ENCODE data around the gene CEL. TPM values are rescaled to one million over a fixed set of nuclear protein-coding genes. Genes with fewer than 3 reads are reported as not detected.

The CEL gene
- total RNA-seq, 2 donors from 2014 or later, result 1.7 to 2.8 TPM

DNA sequence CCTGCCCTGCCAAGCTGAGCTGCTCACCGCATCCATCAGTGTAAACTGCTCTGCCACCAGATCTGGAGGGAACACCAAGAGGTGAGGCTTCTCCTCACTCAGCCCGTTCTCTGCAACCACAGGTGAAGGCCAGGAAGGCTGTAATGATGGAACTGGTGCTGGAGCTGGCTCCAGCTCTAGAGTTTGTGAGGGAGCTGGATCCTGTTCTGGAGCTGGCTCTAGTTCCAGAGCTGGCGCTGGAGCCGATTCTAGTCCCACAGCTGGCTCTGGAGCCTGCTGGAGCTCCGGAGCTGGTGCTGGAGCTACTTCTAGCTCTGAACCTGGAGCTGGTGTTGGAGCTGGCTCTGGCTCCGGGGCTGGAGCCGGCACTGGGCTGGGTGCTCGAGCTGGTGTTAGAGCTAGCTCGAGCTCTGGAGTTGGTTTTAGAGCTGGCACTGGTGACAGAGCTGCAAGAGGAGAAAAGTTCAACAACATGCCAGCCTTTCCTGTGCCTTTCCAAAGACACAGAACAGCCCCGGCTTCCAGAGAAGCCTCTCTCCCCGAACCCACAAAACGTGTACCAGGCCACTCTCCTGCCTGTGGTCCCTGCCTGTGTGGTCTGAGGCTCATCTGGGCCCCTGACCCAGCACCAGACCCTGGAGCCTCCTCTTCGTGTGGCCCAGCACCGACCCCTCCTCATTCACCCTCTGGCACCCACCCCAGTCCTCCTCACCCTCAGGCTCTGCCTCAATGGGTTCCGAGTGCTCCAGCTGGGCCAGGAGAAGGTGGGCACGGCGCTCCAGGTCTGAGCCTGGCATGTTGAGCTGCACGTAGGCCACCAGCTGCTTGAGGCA is 46.4 kb downstream of the CEL start:
- H3K4me1 ChIP-seq (replicated peaks), result peaks cover 3% of the 10 kb centered on the region
- no peak overlapping the region for H3K27ac ChIP-seq
- 88% methylated on average over 18 of the region's 18 CpGs for WGBS
- no peak overlapping the region for H3K4me3 ChIP-seq
- intact Hi-C loops (cut with DNase I), result no loop called here
- no peak for TF ChIP-seq POLR2AphosphoS5 (IDR thresholded peaks at IDR 0.05)
- no peak for TF ChIP-seq POLR2A (IDR thresholded peaks at IDR 0.05)
- TF ChIP-seq, protein P1, sequence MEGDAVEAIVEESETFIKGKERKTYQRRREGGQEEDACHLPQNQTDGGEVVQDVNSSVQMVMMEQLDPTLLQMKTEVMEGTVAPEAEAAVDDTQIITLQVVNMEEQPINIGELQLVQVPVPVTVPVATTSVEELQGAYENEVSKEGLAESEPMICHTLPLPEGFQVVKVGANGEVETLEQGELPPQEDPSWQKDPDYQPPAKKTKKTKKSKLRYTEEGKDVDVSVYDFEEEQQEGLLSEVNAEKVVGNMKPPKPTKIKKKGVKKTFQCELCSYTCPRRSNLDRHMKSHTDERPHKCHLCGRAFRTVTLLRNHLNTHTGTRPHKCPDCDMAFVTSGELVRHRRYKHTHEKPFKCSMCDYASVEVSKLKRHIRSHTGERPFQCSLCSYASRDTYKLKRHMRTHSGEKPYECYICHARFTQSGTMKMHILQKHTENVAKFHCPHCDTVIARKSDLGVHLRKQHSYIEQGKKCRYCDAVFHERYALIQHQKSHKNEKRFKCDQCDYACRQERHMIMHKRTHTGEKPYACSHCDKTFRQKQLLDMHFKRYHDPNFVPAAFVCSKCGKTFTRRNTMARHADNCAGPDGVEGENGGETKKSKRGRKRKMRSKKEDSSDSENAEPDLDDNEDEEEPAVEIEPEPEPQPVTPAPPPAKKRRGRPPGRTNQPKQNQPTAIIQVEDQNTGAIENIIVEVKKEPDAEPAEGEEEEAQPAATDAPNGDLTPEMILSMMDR (IDR thresholded peaks at IDR 0.05), result no peak
- H3K9me3 ChIP-seq, result no peaks in the 10 kb centered on the region
- peaks cover 17 to 29% of the 10 kb centered on the region in 2 donors for H3K36me3 ChIP-seq
- DNase-seq (ENCODE audit: low spot score), result no peak
- H3K27me3 ChIP-seq (replicated peaks; ENCODE audit: insufficient read depth), result no peaks in the 10 kb centered on the region

DNA sequence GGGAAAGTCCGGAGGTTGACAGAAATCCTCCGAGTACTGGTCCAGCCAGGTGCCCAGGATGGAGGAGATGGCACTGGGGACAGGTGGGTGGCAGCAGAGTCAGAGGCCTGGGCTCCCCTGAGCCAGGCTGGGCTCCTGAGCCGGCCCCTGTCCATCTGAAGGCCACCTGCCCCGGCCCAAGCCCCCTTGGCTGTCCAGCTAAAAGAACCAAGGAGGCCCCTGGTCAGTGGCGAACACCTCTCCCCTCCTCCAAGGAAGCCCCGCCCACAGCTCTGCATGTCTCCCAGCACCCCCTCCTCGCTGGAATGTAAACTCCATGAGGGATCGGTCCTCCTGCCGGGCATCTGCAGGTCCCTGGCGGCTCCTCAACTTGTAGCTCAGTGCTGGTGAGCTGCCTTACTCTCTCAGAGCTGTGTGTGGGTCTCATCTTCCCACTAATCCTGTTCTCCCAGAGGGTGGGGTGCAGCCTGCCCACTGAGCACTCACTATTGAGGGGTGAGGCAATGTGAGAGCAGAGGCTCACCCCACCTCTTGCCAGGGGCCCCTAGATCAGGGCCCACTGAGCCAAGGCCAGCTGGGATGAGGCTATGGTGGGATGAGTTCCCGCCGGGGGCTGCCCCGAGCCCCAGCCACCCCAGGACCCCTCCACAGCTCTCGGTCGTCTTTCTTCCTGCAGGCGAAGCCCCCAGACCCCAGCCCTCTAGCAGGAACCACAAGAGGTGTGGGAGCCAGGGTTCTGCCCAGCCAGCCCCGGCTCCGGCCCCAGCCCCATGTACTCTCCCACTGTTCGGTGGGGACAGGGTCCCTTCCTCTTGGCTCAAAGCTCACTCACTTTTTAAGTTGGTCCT is 47.2 kb downstream of the CEL start:
- DNase-seq (ENCODE audit: low spot score), result no peak
- peaks cover 17 to 29% of the 10 kb centered on the region in 2 donors for H3K36me3 ChIP-seq
- H3K27me3 ChIP-seq (replicated peaks; ENCODE audit: insufficient read depth), result no peaks in the 10 kb centered on the region
- no peak overlapping the region for H3K4me3 ChIP-seq
- intact Hi-C loops (cut with DNase I), result no loop called here
- no peaks in the 10 kb centered on the region for H3K9me3 ChIP-seq
- TF ChIP-seq POLR2A (IDR thresholded peaks at IDR 0.05) (no peak), POLR2AphosphoS5 (IDR thresholded peaks at IDR 0.05) (no peak)
- TF ChIP-seq, protein P1 (IDR thresholded peaks at IDR 0.05), result no peak
- H3K27ac ChIP-seq, result no peak overlapping the region
- 93% methylated on average over 19 of the region's 19 CpGs for whole genome bisulfite sequencing
- peaks cover 9% of the 10 kb centered on the region for H3K4me1 ChIP-seq (replicated peaks)

DNA sequence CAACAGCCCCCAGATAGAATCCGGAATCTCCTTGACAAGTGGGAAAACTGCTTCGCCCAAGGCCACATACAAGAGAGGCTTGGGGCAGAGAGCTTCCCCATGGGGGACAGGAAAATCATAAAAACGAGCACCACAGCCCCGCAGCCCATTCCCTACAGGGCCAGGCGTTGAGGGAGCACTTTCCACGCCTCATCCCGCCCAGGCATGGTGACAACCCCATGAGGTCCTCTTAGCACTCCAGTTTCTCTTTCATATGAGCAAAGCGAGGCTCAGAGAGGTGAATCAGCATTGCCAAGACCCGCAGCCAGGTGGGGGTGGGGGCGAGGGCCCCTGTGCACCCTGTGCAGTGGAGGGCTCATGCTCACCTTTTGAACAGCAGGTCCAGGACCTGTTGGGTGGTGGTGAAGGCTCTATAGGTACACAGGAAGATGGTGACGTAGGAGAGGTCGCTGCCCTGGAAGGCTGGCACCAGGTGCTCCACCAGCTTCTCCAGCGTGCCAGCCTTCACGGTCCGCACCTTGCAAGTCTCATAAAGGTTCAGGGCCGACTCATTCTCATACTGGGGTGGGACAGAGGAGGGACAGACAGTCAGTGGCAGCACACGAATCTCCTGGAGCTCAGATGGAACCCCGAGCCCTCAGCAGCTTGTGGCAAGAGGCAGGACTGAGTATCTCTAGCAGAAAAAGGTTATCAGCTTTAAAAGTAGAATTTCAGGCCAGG is 48.3 kb downstream of the CEL start:
- Histone ChIP-seq H3K36me3 (peaks cover 17 to 29% of the 10 kb centered on the region in 2 donors), H3K9me3 (no peaks in the 10 kb centered on the region)
- WGBS, result 94% methylated on average over 18 of the region's 18 CpGs

DNA sequence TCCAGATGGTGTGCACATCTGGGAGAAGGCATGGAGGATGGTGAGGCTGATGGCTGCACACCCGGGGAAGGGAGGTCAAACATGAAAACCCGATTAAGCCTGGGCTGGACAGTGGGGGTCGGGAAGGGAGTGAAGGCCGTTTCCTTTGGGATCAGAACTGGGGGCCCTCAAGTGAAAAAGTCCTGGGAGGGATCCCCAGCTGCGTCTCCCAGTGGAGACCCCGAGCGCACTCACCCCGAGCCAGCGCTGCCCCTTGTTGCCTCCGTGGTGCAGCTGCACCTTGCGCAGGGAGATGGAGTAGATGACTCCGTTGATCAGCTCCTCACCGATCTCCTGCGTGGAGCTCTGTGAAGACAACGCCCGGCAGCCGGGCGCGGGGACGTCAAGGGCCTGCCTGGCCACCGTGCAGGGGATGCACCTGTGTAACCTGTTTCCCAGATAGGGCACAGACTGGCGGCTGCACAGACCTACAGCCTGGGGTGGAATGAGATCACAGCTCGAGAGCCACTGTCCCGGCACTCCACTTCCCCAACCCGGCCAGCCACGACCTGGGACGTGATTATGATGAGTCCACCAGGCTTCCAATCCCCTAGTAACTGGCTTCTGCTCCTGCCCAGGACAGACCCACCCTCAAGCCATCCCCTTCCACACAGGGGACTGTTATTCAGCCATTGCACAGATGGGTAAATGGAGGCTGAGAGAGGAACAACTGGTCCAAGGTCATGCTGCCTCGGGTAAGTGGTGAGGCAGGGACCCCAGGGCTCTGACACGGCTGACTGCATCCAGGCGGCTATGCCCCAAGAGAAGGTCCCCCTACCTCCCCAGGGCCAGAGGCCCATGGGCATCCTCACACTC is 50.3 kb downstream of the CEL start:
- WGBS, result 90% methylated on average over 26 of the region's 30 CpGs
- Histone ChIP-seq H3K27me3 (replicated peaks; ENCODE audit: insufficient read depth) (no peaks in the 10 kb centered on the region), H3K4me1 (replicated peaks) (peaks cover 23% of the 10 kb centered on the region), H3K4me3 (no peak overlapping the region), H3K9me3 (no peaks in the 10 kb centered on the region), H3K27ac (no peak overlapping the region), H3K36me3 (peaks cover 16 to 17% of the 10 kb centered on the region in 2 donors)
- DNase-seq (ENCODE audit: low spot score), result no peak
- intact Hi-C loops (cut with DNase I), result no loop called here
- TF ChIP-seq POLR2A (IDR thresholded peaks at IDR 0.05), result no peak
- TF ChIP-seq, protein P1 (IDR thresholded peaks at IDR 0.05), result no peak
- no peak for TF ChIP-seq POLR2AphosphoS5 (IDR thresholded peaks at IDR 0.05)

More for the DNA sequence above, 48.3 kb downstream of the CEL start:
- intact Hi-C loops (cut with DNase I), result no loop called here
- Histone ChIP-seq H3K27me3 (replicated peaks; ENCODE audit: insufficient read depth) (no peaks in the 10 kb centered on the region), H3K27ac (no peak overlapping the region), H3K4me3 (no peak overlapping the region), H3K4me1 (replicated peaks) (peaks cover 19% of the 10 kb centered on the region)
- no peak for TF ChIP-seq POLR2A (IDR thresholded peaks at IDR 0.05)
- no peak for TF ChIP-seq POLR2AphosphoS5 (IDR thresholded peaks at IDR 0.05)
- TF ChIP-seq, protein P1 (IDR thresholded peaks at IDR 0.05), result no peak
- DNase-seq (ENCODE audit: low spot score), result no peak

Measured in prostate gland (tissue), 2 donors.